ENCODE results near the gene CCDC90B. TPM values are rescaled to one million over a fixed set of nuclear protein-coding genes. Genes with fewer than 3 reads are reported as not detected.

CCDC90B gene
- total RNA-seq, 2 experiments from 2014 or later: 39.3 to 47.4 TPM

GRCh38 chr11:83282084-83282716, 4.0 kb downstream of the CCDC90B start:
- peaks cover 26% of the 10 kb centered on the region for H3K4me1 ChIP-seq (ENCODE audit: insufficient read depth, low read length, poor library complexity, severe bottlenecking)
- no peak overlapping the region for H2AFZ ChIP-seq (ENCODE audit: low read length)
- intact Hi-C loops (cut with micrococcal nuclease; ENCODE audit: unreplicated experiment): loop anchor here (10.0 kb wide), 1 partner anchor 727 kb away; no protein-coding TSS in a partner anchor
- peak overlapping the region; percentile 23 for H3K4me2 ChIP-seq (ENCODE audit: low read length)
- no TSS peak for BruUV-seq (replicated peaks)
- POLR2A ChIA-PET: interaction anchor here (0.9 to 1.5 kb wide), 3 partner anchors 9 to 380 kb away, joined by 4 to 7 read pairs (median 7); partner anchors contain the start of gene DDIAS
- peaks cover 25% of the 10 kb centered on the region for H3K79me2 ChIP-seq (ENCODE audit: insufficient read depth, low read depth, low read length)
- H3K4me3 ChIP-seq (ENCODE audit: low read depth, low read length, poor library complexity, severe bottlenecking): no peak overlapping the region
- TF ChIP-seq EZH2phosphoT487 (IDR thresholded peaks at IDR 0.05; ENCODE audit: borderline replicate concordance, low read depth, low read length) (no peak), CTCF (conservative IDR thresholded peaks at IDR 0.05; ENCODE audit: low read length) (no peak)
- H3K36me3 ChIP-seq (ENCODE audit: insufficient read depth, low read length): peaks cover 44% of the 10 kb centered on the region
- H3K27ac ChIP-seq (ENCODE audit: low read depth, low read length, poor library complexity, severe bottlenecking): no peak overlapping the region
- DNase-seq (ENCODE audit: low spot score): no peak
- H4K20me1 ChIP-seq (ENCODE audit: insufficient read depth, low read length): no peaks in the 10 kb centered on the region; the same call in 1 of the 2 replicates
- no peaks in the 10 kb centered on the region for H3K9me2 ChIP-seq (ENCODE audit: insufficient read depth, low read length)
- no peaks in the 10 kb centered on the region for H3K9me3 ChIP-seq (ENCODE audit: low read length)
- CTCF ChIA-PET (ENCODE audit: unreplicated experiment): interaction anchor here (0.7 kb wide), 1 partner anchor 29 kb away, joined by 3 read pairs; no protein-coding TSS in a partner anchor

- DNase-seq (ENCODE audit: low spot score): no peak
- intact Hi-C loops (cut with micrococcal nuclease; ENCODE audit: unreplicated experiment): loop anchor here (10.0 kb wide), 1 partner anchor 725 kb away; no protein-coding TSS in a partner anchor
- BruUV-seq (replicated peaks): no TSS peak
- H3K4me3 ChIP-seq (ENCODE audit: low read depth, low read length, poor library complexity, severe bottlenecking): no peak overlapping the region
- H3K27ac ChIP-seq (ENCODE audit: low read depth, low read length, poor library complexity, severe bottlenecking): no peak overlapping the region
- no peaks in the 10 kb centered on the region for H3K9me2 ChIP-seq (ENCODE audit: insufficient read depth, low read length)
- no peaks in the 10 kb centered on the region for H3K9me3 ChIP-seq (ENCODE audit: low read length)
- H3K36me3 ChIP-seq (ENCODE audit: insufficient read depth, low read length): peaks cover 63% of the 10 kb centered on the region
- no peak for TF ChIP-seq EZH2phosphoT487 (IDR thresholded peaks at IDR 0.05; ENCODE audit: borderline replicate concordance, low read depth, low read length)
- no peak for TF ChIP-seq CTCF (conservative IDR thresholded peaks at IDR 0.05; ENCODE audit: low read length)
- H3K79me2 ChIP-seq (ENCODE audit: insufficient read depth, low read depth, low read length): peaks cover 22% of the 10 kb centered on the region
- POLR2A ChIA-PET: interaction anchor here (0.9 to 1.3 kb wide), 3 partner anchors 26 to 200 kb away, joined by 3 to 8 read pairs (median 4); no protein-coding TSS in a partner anchor
- H3K4me2 ChIP-seq (ENCODE audit: low read length): no peak overlapping the region
- no peaks in the 10 kb centered on the region; the same call in 1 of the 2 replicates for H4K20me1 ChIP-seq (ENCODE audit: insufficient read depth, low read length)
- H2AFZ ChIP-seq (ENCODE audit: low read length): no peak overlapping the region
- H3K4me1 ChIP-seq (ENCODE audit: insufficient read depth, low read length, poor library complexity, severe bottlenecking): peaks cover 17% of the 10 kb centered on the region
- CTCF ChIA-PET (ENCODE audit: unreplicated experiment): no interaction called here
Observed at GRCh38 chr11:83280256-83280655, 5.9 kb downstream of the CCDC90B start.

GRCh38 chr11:83278351-83278750, 7.8 kb downstream of the CCDC90B start:
- no peaks in the 10 kb centered on the region for H4K20me1 ChIP-seq (ENCODE audit: insufficient read depth, low read length)
- ChIA-PET POLR2A (interaction anchor here (0.7 kb wide), 1 partner anchor 400 kb away, joined by 3 read pairs; no protein-coding TSS in a partner anchor), CTCF (ENCODE audit: unreplicated experiment) (no interaction called here)
- intact Hi-C loops (cut with micrococcal nuclease; ENCODE audit: unreplicated experiment): no loop called here
- H3K4me2 ChIP-seq (ENCODE audit: low read length): no peak overlapping the region
- DNase-seq (ENCODE audit: low spot score): no peak
- H3K79me2 ChIP-seq (ENCODE audit: insufficient read depth, low read depth, low read length): peaks cover 7% of the 10 kb centered on the region; the same call in 1 of the 2 replicates
- H3K4me1 ChIP-seq (ENCODE audit: insufficient read depth, low read length, poor library complexity, severe bottlenecking): no peaks in the 10 kb centered on the region
- no peak overlapping the region for H2AFZ ChIP-seq (ENCODE audit: low read length)
- no peak overlapping the region for H3K4me3 ChIP-seq (ENCODE audit: low read depth, low read length, poor library complexity, severe bottlenecking)
- TF ChIP-seq CTCF (conservative IDR thresholded peaks at IDR 0.05; ENCODE audit: low read length): no peak
- no peak for TF ChIP-seq EZH2phosphoT487 (IDR thresholded peaks at IDR 0.05; ENCODE audit: borderline replicate concordance, low read depth, low read length)
- H3K9me2 ChIP-seq (ENCODE audit: insufficient read depth, low read length): no peaks in the 10 kb centered on the region
- no peaks in the 10 kb centered on the region for H3K9me3 ChIP-seq (ENCODE audit: low read length)
- peaks cover 71% of the 10 kb centered on the region for H3K36me3 ChIP-seq (ENCODE audit: insufficient read depth, low read length)
- H3K27ac ChIP-seq (ENCODE audit: low read depth, low read length, poor library complexity, severe bottlenecking): no peak overlapping the region
- BruUV-seq (replicated peaks): no TSS peak

All from OCI-LY7 (cell line).